ENCODE data around the gene ZDHHC19.
"Not testable (repeated sequence)": the region's sequence is repeated elsewhere in the genome, so short reads cannot be mapped to it uniquely, and the experiment has no call there.

DNA sequence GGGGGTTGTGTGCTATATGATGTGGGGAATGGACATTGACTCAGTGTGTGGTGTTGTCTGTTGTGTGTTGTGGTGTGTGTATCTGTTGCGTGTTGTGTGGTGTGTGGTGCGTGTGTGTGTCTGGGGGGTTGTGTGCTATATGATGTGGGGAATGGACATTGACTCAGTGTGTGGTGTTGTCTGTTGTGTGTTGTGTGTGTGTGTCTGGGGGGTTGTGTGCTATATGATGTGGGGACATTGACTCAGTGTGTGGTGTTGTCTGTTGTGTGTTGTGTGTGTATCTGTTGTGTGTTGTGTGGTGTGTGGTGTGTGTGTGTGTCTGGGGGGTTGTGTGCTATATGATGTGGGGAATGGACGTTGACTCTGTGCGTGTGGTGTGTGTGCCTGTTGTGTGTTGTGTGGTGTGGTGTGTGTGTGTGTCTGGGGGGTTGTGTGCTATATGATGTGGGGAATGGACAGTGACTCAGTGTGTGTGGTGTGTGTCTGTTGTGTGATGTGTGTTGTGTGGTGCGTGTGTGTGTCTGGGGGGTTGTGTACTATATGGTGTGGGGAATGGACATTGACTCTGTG lies 46.1 kb downstream of the ZDHHC19 start:
- TF ChIP-seq CTCF (IDR thresholded peaks at IDR 0.05; ENCODE audit: borderline replicate concordance, extremely low read depth, low read length, poor library complexity, severe bottlenecking); EZH2 (IDR thresholded peaks at IDR 0.05; ENCODE audit: borderline replicate concordance, low read depth, low read length, severe bottlenecking): not testable (repeated sequence)

Data from DND-41 (cell line).